EH (cell line): ENCODE data around the gene SORD.

Experiments used
- DNase-seq: peaks from one replicate; pipeline ENCODE4 v3.0.0-alpha.2; 2015; ENCODE audit warnings: low read depth

Gene SORD

GRCh38 chr15:45116482-45117307 is 93.7 kb downstream of the SORD start:
- DNase-seq: no peak

- no peak for DNase-seq
Measured at GRCh38 chr15:45117308-45118130, 94.5 kb downstream of the SORD start.

GRCh38 chr15:45118131-45118588 is 95.2 kb downstream of the SORD start:
- DNase-seq: peak; percentile 87

GRCh38 chr15:45118996-45119395 is 96.0 kb downstream of the SORD start:
- no peak for DNase-seq

GRCh38 chr15:45120081-45120972 is 97.3 kb downstream of the SORD start:
- no peak for DNase-seq

- DNase-seq: no peak
Measured at GRCh38 chr15:45121020-45121419, 98.0 kb downstream of the SORD start.

GRCh38 chr15:45121706-45122417 is 98.9 kb downstream of the SORD start:
- peak; percentile 86 for DNase-seq

GRCh38 chr15:45122719-45123118 is 99.7 kb downstream of the SORD start:
- DNase-seq: no peak

- DNase-seq: no peak
Measured at GRCh38 chr15:45123397-45123796, 100.4 kb downstream of the SORD start.

GRCh38 chr15:45126535-45127158 is 103.7 kb downstream of the SORD start:
- peak; percentile 42 for DNase-seq
